ENCODE data around the gene GDPGP1.

The GDPGP1 gene

DNA sequence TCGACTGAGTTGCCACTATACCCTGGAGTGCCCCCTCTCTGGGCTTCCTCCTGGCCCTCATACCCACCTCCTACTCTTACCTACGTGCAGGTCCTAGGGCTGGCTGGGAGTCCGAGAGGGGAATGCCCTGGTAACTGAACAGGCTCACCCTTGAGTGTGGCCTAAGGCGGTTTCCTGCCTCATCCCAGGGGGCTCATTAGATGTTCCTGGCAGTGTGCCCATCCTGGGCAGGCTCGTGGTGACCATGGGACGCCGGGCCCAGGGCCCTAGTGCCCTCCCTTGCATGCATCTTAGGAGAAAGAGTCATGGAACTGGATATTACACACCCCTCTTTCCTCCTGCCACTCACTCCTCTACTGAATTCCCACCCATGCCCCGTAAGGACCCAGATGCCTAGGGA, 30.1 kb upstream of the GDPGP1 start:
- no peak for DNase-seq (ENCODE audit: low spot score)

DNA sequence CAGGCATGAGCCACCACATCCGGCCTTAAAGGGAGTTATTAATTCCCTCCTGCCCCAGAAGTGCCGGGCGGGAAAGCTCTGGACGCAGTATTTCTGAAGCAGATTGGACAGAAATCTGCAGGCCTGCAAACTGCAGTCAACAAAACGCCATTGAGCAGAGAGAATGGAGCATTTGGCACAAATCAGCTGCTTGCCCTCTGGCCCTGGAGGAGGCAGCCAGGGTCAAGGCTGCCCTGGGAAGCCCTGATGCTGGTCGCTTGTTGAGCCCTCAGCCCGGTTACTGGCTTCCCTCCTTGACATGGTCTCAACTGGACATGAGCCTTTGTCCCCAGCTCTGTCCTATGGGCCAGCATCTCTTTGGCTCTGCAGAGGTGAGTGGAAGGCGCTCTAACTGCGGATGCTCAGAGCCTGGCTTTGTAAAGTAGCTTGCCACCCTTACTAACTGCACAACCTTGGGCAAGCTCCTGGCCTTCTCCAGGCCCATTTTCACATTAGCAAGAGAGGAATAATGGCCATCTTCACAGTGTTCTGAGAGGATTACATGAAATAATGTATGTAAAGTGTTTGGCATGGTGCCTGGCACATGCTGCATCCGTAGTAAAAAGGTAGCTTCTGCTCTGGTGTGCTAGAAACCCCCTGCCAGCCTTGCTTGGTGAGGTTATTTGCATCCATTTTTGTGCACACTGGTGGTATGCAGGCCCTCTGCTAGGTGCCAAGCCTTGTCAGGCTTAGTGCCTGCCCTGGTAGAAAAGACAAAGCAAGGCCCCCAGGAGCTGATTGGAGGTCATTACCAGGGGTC, 28.8 kb upstream of the GDPGP1 start:
- no peak for DNase-seq (ENCODE audit: low spot score)

- no peak for DNase-seq (ENCODE audit: low spot score)
Measured at GRCh38 chr15:90205886-90206285, 28.1 kb upstream of the GDPGP1 start.

GRCh38 chr15:90207252-90207651, 26.8 kb upstream of the GDPGP1 start:
- DNase-seq (ENCODE audit: low spot score), result no peak

GRCh38 chr15:90208356-90208755, 25.7 kb upstream of the GDPGP1 start:
- no peak for DNase-seq (ENCODE audit: low spot score)

- no peak for DNase-seq (ENCODE audit: low spot score)
Measured at GRCh38 chr15:90209591-90209990, 24.4 kb upstream of the GDPGP1 start.

GRCh38 chr15:90210593-90210992, 23.4 kb upstream of the GDPGP1 start:
- DNase-seq (ENCODE audit: low spot score), result no peak

DNA sequence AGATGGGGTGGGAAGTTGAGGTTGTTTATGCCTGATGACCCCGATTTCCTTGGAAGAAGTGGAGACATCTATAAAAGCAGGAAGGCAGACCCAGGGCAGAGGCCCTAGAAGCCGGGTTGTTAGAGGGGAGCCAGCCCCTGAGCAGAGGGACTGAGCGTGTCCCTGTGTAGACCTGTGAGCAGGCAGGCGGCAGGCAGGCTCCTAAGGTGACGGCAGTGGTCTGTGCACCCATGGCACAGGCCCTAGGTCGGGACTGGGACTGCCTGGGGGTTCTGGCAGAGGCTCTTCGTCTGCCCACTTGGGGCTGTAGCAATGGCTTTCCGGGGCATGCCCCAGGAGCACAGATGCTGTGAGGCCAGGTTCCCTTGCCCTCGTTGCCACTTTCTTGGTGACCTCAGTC, 23.0 kb upstream of the GDPGP1 start:
- DNase-seq (ENCODE audit: low spot score), result no peak

GRCh38 chr15:90211440-90212143, 22.4 kb upstream of the GDPGP1 start:
- DNase-seq (ENCODE audit: low spot score), result no peak

GRCh38 chr15:90212221-90213098, 21.5 kb upstream of the GDPGP1 start:
- no peak for DNase-seq (ENCODE audit: low spot score)

- no peak for DNase-seq (ENCODE audit: low spot score)
Measured at GRCh38 chr15:90213122-90213817, 20.7 kb upstream of the GDPGP1 start.

DNA sequence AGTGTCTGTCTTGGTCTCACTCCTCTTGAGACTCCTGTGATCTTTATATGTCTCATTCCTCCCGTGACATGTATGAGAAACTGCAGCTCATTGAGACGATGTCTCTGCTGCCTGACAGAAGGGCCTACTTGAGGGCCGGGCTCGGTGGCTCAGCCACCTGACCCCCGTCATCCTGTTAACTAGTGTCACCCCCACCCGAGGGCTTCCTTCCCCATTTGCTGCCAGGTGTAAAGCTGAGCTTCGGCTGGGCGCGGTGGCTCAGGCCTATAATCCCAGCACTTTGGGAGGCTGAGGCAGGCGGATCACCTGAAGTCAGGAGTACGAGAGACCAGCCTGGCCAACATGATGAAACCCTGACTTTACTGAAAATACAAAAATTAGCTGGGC, 20.2 kb upstream of the GDPGP1 start:
- peak; percentile 65 for DNase-seq (ENCODE audit: low spot score)

- DNase-seq (ENCODE audit: low spot score), result peak; percentile 52
Measured at GRCh38 chr15:90214553-90215196, 19.3 kb upstream of the GDPGP1 start.

DNA sequence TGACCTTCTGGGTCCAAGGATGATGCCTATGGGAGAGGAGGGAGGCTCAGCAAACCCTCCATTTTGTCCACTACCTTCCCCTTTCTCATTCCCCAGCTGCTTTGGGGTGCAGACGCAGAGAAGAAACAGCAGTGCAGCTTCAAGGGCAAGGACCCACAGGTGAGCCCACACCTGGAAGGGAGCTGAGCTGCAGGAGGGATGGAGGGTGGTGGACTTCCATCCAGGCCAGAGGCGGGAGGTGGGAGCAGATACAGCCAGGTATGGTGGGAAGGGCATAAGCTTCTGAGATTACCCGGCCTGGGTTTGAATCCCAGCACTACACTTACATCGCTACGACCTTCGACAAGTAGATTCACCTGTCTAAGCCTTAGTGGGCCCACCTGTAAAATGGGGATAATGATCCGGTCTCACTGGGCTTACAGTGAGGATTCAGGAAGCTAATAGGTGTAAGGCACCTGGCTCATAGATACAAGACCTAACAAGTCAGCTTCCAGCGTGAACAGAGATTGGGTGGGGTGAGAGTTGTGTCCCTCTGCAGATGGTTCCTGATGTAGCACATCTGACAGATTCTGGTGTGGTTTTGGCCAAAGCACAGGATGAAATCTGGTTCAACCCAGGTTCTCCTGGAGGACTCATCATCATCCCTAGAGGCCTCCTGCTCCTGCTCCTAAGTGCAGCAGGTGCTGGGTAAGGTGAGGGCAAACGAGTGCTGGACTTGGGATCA, 16.2 kb upstream of the GDPGP1 start:
- DNase-seq (ENCODE audit: low spot score), result no peak

GRCh38 chr15:90219421-90220141, 14.4 kb upstream of the GDPGP1 start:
- DNase-seq (ENCODE audit: low spot score), result peak; percentile 79

DNA sequence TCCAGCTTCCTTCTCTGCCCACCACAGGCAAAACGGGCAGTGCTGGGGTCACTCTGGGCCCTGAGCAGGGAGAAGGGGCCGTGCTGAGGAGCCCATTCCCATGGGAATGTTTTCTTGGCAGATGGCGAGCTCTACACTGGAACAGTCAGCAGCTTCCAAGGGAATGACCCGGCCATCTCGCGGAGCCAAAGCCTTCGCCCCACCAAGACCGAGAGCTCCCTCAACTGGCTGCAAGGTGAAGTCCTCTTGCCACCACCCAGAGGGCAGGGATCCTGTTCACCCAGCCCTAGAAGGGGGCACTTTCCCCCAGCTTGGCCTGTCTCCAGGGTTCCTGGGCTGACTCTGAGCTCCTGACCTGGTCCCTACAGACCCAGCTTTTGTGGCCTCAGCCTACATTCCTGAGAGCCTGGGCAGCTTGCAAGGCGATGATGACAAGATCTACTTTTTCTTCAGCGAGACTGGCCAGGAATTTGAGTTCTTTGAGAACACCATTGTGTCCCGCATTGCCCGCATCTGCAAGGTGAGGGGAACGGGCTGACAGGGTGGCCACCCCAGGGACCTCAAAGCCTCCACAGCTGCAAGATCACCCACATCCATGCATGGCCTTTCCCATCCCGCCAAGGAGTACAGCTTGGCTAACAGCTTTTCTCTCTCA, 12.6 kb upstream of the GDPGP1 start:
- peak; percentile 44 for DNase-seq (ENCODE audit: low spot score)

DNA sequence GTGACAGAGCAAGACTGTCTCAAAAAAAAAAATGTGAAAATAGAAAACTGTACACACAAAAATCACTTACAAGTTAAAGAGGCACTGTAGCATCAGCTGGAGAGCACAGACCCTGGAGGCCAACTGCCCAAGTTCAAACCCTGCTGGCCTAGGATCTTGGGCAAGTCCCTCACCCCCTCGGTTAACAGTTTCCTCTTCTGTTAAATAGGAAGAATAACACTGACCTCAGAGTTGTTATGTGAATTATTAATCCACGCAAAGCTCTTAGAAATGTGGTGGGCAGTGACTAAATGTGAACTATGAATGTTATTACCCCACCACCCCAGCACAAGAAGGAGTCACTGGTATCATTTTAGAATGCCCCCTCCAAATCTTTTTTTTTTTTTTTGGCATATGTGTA, 11.5 kb upstream of the GDPGP1 start:
- DNase-seq (ENCODE audit: low spot score), result no peak

- no peak for DNase-seq (ENCODE audit: low spot score)
Measured at GRCh38 chr15:90223441-90224165, 10.4 kb upstream of the GDPGP1 start.

DNA sequence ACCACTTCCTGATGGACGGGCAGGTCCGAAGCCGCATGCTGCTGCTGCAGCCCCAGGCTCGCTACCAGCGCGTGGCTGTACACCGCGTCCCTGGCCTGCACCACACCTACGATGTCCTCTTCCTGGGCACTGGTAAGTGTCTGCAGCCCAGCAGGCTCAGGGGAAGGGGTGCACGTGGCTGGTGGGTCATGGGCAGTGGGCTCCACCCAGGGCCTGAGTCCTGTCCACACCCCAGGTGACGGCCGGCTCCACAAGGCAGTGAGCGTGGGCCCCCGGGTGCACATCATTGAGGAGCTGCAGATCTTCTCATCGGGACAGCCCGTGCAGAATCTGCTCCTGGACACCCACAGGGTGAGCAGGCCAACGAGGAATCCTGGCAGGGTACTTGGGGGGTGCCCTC, 9.0 kb upstream of the GDPGP1 start:
- DNase-seq (ENCODE audit: low spot score), result no peak
